Right renal cortex interstitium (tissue), 3 donors: Measurements from ENCODE around the gene ZBED6. TPM values are rescaled to one million over a fixed set of nuclear protein-coding genes. Genes with fewer than 3 reads are reported as not detected.
"Not testable (repeated sequence)": the region's sequence is repeated elsewhere in the genome, so short reads cannot be mapped to it uniquely, and the experiment has no call there.

Experiments used
- DNase-seq, 3 donors: peaks; one replicate each; pipeline ENCODE4 v3.0.0-alpha.2; 2013; ENCODE audit warnings: low read depth in 3 of 3, low spot score in 2 of 3
- polyA plus RNA-seq, 3 donors: library from polyadenylated mRNA; unstranded; fragments of 120-200 nt; gene quantifications; one replicate each; pipeline ENCODE4 v1.2.1, GENCODE V29; 2013; ENCODE audit not compliant: insufficient read length in 3 of 3

Gene ZBED6
- polyA plus RNA-seq, 3 donors, result 11.7 to 13.4 (median 13.4) TPM

DNA sequence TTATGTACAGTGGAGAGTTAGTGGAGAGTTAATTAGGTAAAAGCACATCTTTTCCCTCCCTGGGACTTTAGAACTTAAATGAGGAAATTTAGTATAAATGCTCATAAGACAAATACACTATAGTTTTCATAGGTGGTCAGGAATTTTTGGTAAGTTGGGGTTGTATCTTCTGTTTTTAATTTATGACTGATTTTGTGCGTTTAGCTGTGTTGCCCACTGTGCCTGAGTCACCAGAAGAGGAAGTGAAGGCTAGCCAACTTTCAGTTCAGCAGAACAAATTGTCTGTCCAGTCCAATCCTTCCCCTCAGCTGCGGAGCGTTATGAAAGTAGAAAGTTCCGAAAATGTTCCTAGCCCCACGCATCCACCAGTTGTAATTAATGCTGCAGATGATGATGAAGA lies 33.8 kb downstream of the ZBED6 start:
- not testable (repeated sequence) for DNase-seq

DNA sequence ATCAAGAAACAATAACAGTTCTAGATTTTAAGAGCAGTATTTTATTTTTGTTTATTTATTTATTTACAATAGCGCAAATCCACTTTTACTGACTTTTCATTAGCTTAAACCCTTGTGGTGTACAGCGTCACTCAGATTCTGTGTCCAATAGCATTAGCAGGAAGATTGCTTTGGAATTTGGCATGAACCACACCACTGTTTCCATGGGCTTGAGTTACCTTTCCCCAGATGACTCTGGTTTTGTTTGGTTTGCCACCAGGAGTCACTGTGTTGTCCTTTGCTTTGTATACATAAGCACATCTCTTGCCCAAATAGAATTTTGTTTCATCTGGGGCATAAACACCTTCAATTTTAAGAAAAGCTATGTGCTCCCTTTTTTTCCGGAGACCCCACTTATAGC lies 40.1 kb downstream of the ZBED6 start:
- DNase-seq, result no peak

DNA sequence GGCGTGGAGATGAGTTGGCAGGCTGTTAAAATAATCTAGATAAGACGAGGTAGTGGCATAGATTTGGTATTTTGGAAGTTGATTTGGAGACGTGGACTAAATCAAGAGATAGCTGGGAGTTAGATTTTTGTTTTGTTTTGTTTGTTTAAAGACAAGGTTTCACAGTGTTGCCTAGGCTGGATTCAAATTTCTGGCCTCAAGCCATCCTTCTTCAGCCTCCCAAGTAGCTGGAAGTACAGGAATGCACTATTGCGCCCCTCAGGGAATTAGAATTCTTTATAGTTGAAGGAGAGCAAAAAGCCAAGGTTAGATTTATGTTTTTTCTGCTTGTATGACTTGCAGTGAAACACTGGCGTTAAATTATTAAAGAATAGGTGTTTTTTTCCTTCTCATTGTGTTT lies 43.7 kb downstream of the ZBED6 start:
- DNase-seq, result peak in 1 of 3 donors; percentile 41

DNA sequence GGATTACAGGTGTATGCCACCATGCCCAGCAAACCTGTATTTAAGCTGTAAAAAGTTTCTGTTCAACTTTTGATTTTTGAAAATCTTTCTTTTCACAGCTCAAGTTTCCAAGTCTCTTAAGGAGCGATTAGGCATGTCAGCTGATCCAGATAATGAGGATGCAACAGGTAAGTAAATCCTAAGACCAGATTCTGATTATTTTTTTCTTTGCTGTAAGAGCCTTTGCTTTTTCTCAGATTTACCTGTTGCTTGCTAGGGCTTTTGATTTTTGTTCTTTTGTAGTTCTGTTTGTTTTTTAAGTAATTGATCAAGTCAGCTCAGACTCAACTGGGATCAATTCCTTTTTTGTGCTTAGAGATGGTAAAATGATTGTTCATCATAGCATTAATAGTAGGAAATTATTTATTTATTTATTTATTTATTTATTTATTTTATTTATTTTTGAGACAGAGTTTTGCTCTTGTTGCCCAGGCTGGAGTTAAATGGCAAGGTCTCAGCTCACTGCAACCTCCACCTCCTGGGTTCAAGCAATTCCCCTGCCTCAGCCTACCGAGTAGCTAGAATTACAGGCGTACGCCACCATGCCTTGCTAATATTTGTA lies 44.9 kb downstream of the ZBED6 start:
- no peak for DNase-seq

DNA sequence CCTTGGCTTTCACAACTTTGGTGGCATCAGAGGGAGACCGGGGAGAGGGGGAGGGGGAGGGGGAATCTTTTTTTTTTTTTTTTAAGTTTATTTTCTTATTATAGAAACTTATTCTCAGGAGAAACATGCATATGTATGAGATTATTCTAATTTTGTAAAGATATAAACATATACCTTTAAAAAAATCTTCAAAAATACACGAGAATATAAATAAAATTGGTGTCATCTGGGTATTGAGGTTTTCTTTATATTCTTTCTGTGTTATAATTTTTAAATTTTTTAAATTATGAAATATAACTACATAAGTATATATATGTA lies 47.1 kb downstream of the ZBED6 start:
- no peak for DNase-seq

DNA sequence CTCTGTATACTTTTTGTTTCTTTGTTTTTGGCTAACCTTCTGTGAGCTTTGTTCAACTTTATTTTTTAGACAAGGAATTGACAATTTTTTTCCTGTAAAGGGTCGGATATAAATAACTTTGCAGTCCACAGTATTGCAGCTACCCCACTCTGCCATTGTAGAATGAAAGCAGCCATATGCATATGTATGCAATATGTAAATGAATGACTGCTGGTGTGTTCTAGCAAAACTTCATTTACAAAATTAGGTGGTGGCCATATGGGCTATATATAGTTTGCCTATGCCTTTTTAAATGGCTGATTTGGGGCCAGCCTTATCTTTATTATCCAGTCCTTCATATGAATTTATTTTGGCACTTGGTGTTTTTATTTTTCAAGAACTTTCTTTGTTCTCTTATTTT lies 48.0 kb downstream of the ZBED6 start:
- DNase-seq, result no peak

Other genes with a start within 250 kb of the ZBED6 start
- 10 to 100 TPM; 62.0 to 68.3 (median 67.5) TPM for gene ATP2B4, start 168.8 kb upstream of the ZBED6 start, polyA plus RNA-seq
- gene LAX1, start 30.4 kb upstream of the ZBED6 start, polyA plus RNA-seq, result under 1 TPM; 0.10 to 0.27 (median 0.15) TPM
- gene ZC3H11A, start within 50 bp of the ZBED6 start, polyA plus RNA-seq, result 100 to 1,000 TPM; 159 to 170 (median 164) TPM
- 100 to 1,000 TPM; 287 to 313 (median 302) TPM for gene SNRPE, start 66.0 kb downstream of the ZBED6 start, polyA plus RNA-seq